Measurements from ENCODE around the gene ZFAND4. TPM values are rescaled to one million over a fixed set of nuclear protein-coding genes. Genes with fewer than 3 reads are reported as not detected.
"Not testable (repeated sequence)": the region's sequence is repeated elsewhere in the genome, so short reads cannot be mapped to it uniquely, and the experiment has no call there.

The ZFAND4 gene
- 10 to 100 TPM; 30.4 to 34.5 TPM for total RNA-seq
- polyA plus RNA-seq (2013, experiment 1 of 2) = 18.1 TPM
- 24.6 TPM for polyA plus RNA-seq (2013, experiment 2 of 2)
- total RNA-seq = 10.6 to 48.2 (median 28.5) reads per million in 172 experiments

DNA sequence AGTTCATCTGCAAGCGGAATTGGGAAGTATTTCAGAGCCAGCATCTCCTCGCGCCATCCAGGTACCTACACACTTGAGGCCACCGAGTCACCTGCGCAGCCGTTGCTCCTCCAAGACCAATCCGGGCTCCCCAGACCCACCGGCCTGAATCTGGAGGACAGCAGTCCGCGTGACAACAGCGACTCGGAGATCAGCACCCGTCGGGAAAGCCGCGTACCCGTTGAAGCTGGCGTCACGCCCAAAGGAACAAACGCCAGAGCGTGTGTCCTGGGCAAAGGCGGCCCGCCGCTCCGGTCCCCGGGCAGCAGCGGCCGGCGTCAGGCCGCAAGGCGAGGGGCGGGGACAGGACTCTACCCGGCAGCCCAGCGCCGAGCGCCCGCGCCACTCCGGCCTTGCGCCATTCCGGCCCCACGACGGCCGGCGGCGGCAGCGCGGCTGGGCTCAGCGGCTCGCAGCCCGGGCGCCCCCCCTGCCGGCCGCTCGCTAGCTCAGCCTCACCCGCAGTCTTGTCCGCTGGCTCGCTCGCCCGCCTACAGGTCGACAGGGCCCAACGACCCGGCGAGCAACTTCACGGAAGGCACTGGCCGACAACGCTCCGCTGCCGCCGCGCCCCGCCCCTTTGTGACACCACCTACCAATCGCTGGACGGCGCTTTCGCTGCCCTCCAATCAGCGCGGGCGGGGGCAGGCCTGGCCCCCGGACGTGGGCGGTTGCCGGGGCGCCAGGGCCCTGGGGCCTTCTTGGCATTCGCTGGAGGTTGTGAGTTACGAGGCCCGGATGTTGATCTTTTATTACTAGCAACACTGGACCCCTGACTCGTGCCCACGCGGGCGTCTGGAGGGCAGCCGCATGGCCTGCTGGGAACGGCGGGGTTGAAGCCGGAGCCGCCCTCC, at the start of gene ZFAND4:
ZFAND4 (minus strand) TSS at position 592 of the 893 bp plus-strand sequence. CDS start 9,047 bp downstream, outside the sequence.
- ChIA-PET CTCF (interaction anchor here (0.9 to 1.9 kb wide), 3 partner anchors 9 to 208 kb away, joined by 3 to 7 read pairs (median 5); no protein-coding TSS in a partner anchor), POLR2A (interaction anchor here (0.9 to 1.5 kb wide), 7 partner anchors 10 to 207 kb away, joined by 3 to 15 read pairs (median 6); partner anchors contain the start of gene WASHC2C)
- intact Hi-C loops (cut with DNase I, micrococcal nuclease) = loop anchor here (2.0 to 10.0 kb wide), 5 partner anchors 55 to 428 kb away; partner anchors contain the start of gene WASHC2C (in 1 of the 2)
- Mint-ChIP-seq H3K4me3 (peak within 1 kb of the TSS; percentile 94), H3K27me3 (no peaks in the 10 kb centered on the region), H3K27ac (peak within 1 kb of the TSS; percentile 87), H3K36me3 (ENCODE audit: low read depth) (peaks cover 8% of the 10 kb centered on the region), H3K4me1 (ENCODE audit: low read depth) (peaks cover 42% of the 10 kb centered on the region), H3K9me3 (no peaks in the 10 kb centered on the region)
- Histone ChIP-seq H3K36me3 (ENCODE audit: insufficient read depth, low read length) (no peaks in the 10 kb centered on the region), H3K27ac (ENCODE audit: low read depth in 1 of 2, low read length in 2 of 2) (peak within 1 kb of the TSS; percentile 64 to 81), H3K9me3 (ENCODE audit: control insufficient read depth in 1 of 2, insufficient read depth in 1 of 2, low read length in 2 of 2) (no peaks in the 10 kb centered on the region), H3K4me3 (ENCODE audit: low read length) (peak within 1 kb of the TSS; percentile 86), H3K27me3 (ENCODE audit: control insufficient read depth in 1 of 2, insufficient read depth in 2 of 2, low read length in 2 of 2) (no peaks in the 10 kb centered on the region), H3K4me1 (ENCODE audit: insufficient read depth, low read length) (peaks cover 12% of the 10 kb centered on the region)
- DNase-seq (peak; percentile 87 to 98 (median 93)), ATAC-seq (ENCODE audit: poor library complexity) (peak; percentile 98)
- TF ChIP-seq, protein P1, sequence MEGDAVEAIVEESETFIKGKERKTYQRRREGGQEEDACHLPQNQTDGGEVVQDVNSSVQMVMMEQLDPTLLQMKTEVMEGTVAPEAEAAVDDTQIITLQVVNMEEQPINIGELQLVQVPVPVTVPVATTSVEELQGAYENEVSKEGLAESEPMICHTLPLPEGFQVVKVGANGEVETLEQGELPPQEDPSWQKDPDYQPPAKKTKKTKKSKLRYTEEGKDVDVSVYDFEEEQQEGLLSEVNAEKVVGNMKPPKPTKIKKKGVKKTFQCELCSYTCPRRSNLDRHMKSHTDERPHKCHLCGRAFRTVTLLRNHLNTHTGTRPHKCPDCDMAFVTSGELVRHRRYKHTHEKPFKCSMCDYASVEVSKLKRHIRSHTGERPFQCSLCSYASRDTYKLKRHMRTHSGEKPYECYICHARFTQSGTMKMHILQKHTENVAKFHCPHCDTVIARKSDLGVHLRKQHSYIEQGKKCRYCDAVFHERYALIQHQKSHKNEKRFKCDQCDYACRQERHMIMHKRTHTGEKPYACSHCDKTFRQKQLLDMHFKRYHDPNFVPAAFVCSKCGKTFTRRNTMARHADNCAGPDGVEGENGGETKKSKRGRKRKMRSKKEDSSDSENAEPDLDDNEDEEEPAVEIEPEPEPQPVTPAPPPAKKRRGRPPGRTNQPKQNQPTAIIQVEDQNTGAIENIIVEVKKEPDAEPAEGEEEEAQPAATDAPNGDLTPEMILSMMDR (IDR thresholded peaks at IDR 0.05) = no peak

DNA sequence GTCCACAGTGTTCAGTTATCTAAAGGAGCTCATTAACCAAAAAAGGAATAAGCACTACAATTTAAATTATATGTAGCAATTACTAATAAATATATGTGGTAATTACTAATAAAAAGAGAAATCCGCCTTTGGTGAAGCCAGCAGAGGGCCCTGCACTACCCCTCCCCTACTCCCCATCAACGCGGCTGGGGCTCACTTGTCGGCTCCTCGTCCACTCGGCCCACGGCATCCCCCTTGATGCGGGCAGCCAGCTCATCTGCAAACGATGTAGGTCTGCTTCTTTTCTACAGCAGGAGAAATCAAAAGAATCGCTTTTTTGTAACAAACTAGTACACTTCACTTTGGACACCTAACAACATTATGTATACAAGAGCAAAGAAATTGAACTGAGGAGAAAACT, 48.9 kb upstream of the ZFAND4 start:
- H3K27me3 ChIP-seq (ENCODE audit: control insufficient read depth in 1 of 2, insufficient read depth in 2 of 2, low read length in 2 of 2); H3K4me1 ChIP-seq (ENCODE audit: insufficient read depth, low read length); H3K36me3 ChIP-seq (ENCODE audit: insufficient read depth, low read length); intact Hi-C loops (cut with DNase I, micrococcal nuclease); H3K4me3 Mint-ChIP-seq; H3K27ac Mint-ChIP-seq; H3K27me3 Mint-ChIP-seq; CTCF ChIA-PET; H3K9me3 ChIP-seq (ENCODE audit: control insufficient read depth in 1 of 2, insufficient read depth in 1 of 2, low read length in 2 of 2); H3K9me3 Mint-ChIP-seq; POLR2A ChIA-PET; H3K4me1 Mint-ChIP-seq (ENCODE audit: low read depth); DNase-seq; H3K4me3 ChIP-seq (ENCODE audit: low read length); H3K36me3 Mint-ChIP-seq (ENCODE audit: low read depth); ATAC-seq (ENCODE audit: poor library complexity); H3K27ac ChIP-seq (ENCODE audit: low read depth in 1 of 2, low read length in 2 of 2): not testable (repeated sequence)

DNA sequence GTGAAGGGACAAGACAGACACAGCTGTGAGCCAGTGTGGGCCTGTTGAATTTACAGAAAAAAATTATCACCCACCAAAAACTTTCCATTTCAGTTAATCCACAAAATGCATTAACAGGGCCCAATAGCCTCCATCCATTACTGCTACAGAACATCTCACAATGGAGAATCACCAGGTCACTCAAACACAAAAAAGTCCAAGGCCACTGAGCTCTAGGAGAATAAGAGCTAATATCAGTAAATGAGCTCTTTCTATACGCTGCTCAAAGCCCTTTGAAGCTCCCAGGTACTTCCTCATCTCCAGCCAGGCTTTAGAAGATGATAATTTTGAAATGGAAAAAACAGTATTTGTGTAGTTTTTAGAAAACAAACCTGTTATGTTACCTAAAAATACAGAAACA, 45.1 kb upstream of the ZFAND4 start:
- ATAC-seq (ENCODE audit: poor library complexity); H3K27ac ChIP-seq (ENCODE audit: low read depth in 1 of 2, low read length in 2 of 2); H3K36me3 ChIP-seq (ENCODE audit: insufficient read depth, low read length); H3K9me3 Mint-ChIP-seq; POLR2A ChIA-PET; H3K27me3 Mint-ChIP-seq; H3K4me3 Mint-ChIP-seq; H3K9me3 ChIP-seq (ENCODE audit: control insufficient read depth in 1 of 2, insufficient read depth in 1 of 2, low read length in 2 of 2); CTCF ChIA-PET; H3K4me1 Mint-ChIP-seq (ENCODE audit: low read depth); H3K4me3 ChIP-seq (ENCODE audit: low read length); H3K4me1 ChIP-seq (ENCODE audit: insufficient read depth, low read length); H3K27me3 ChIP-seq (ENCODE audit: control insufficient read depth in 1 of 2, insufficient read depth in 2 of 2, low read length in 2 of 2); DNase-seq; H3K27ac Mint-ChIP-seq; intact Hi-C loops (cut with DNase I, micrococcal nuclease): not testable (repeated sequence)
- peaks cover 20% of the 10 kb centered on the region for H3K36me3 Mint-ChIP-seq (ENCODE audit: low read depth)

DNA sequence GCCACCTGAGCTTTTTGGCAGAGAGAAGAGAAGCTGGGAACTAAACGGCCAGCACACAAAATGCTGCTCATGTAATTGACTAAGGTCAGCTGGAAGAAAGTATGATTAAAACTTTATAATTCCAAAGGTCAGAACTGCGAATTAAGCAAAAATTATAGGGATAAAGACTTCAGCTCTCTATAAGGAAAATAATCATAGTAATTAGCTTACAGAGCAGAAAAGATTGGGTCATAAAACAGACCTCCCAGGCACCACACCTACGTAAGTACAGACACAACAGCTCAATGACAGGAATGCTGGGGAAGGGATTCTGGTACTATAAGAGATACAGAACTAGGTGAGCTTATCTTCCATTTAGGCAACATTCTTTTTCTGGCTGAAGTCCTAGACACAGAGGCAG, 44.5 kb upstream of the ZFAND4 start:
- H3K4me1 ChIP-seq (ENCODE audit: insufficient read depth, low read length); H3K4me3 Mint-ChIP-seq; CTCF ChIA-PET; H3K36me3 ChIP-seq (ENCODE audit: insufficient read depth, low read length); H3K27me3 ChIP-seq (ENCODE audit: control insufficient read depth in 1 of 2, insufficient read depth in 2 of 2, low read length in 2 of 2); H3K4me3 ChIP-seq (ENCODE audit: low read length); H3K27ac ChIP-seq (ENCODE audit: low read depth in 1 of 2, low read length in 2 of 2); POLR2A ChIA-PET; H3K9me3 Mint-ChIP-seq; intact Hi-C loops (cut with DNase I, micrococcal nuclease); H3K27ac Mint-ChIP-seq; DNase-seq; H3K4me1 Mint-ChIP-seq (ENCODE audit: low read depth); H3K27me3 Mint-ChIP-seq; H3K9me3 ChIP-seq (ENCODE audit: control insufficient read depth in 1 of 2, insufficient read depth in 1 of 2, low read length in 2 of 2); ATAC-seq (ENCODE audit: poor library complexity): not testable (repeated sequence)
- peaks cover 20% of the 10 kb centered on the region for H3K36me3 Mint-ChIP-seq (ENCODE audit: low read depth)

DNA sequence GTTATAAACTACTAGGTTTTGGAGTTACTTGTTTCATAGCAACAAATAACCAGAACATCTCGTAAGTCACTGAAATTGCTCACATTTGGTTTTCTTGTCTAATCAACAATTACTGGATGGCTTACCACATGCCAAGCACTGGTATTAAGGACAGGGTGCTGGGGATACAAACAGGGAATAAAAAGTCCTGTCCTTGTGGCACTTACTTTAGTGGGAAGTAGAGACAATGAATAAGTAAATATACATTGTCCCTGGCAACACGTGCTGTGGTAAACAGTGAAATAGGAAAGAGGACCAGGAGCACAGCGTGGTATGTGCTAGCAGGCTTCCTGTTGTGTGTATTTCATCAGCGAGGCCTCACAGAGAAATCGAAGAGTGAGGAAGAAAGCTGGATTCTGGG, 38.7 kb upstream of the ZFAND4 start:
- H3K27ac Mint-ChIP-seq; H3K9me3 Mint-ChIP-seq; H3K4me1 Mint-ChIP-seq (ENCODE audit: low read depth); POLR2A ChIA-PET; CTCF ChIA-PET; ATAC-seq (ENCODE audit: poor library complexity); H3K27me3 Mint-ChIP-seq; intact Hi-C loops (cut with DNase I, micrococcal nuclease); H3K27me3 ChIP-seq (ENCODE audit: control insufficient read depth in 1 of 2, insufficient read depth in 2 of 2, low read length in 2 of 2); H3K9me3 ChIP-seq (ENCODE audit: control insufficient read depth in 1 of 2, insufficient read depth in 1 of 2, low read length in 2 of 2); H3K4me1 ChIP-seq (ENCODE audit: insufficient read depth, low read length); H3K27ac ChIP-seq (ENCODE audit: low read depth in 1 of 2, low read length in 2 of 2); H3K4me3 ChIP-seq (ENCODE audit: low read length); H3K4me3 Mint-ChIP-seq; H3K36me3 ChIP-seq (ENCODE audit: insufficient read depth, low read length); DNase-seq: not testable (repeated sequence)
- peaks cover 20% of the 10 kb centered on the region for H3K36me3 Mint-ChIP-seq (ENCODE audit: low read depth)

DNA sequence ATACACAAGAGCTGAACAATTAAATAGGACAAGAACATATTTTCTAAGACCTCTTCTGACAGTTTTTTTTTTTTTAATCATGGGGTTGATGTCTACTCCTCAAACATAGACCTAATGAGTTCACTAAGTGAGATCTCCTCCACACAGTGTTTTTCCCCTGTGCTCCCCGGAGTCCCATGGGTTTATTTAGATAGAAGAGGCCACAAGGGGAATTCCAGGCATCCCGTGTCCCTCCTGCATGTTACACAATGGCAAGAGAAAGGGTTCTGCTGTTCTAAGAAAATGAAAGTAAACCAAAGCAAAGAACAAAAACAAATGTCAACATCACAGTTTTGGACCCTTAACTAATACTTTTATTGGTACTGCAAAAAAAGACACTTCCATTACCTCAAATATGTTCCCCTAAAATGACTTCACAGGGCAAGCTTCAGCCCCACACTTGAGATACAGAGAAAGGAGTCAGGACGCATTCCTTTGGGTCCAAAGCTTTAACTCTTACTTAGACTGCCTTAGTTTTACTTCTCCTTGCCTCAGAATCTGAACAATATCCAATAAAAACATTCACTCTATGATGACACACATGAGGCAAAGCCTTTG, 37.7 kb upstream of the ZFAND4 start:
- CTCF ChIA-PET; ATAC-seq (ENCODE audit: poor library complexity); H3K36me3 ChIP-seq (ENCODE audit: insufficient read depth, low read length); H3K9me3 Mint-ChIP-seq; H3K27ac ChIP-seq (ENCODE audit: low read depth in 1 of 2, low read length in 2 of 2); H3K4me3 ChIP-seq (ENCODE audit: low read length); H3K27me3 ChIP-seq (ENCODE audit: control insufficient read depth in 1 of 2, insufficient read depth in 2 of 2, low read length in 2 of 2); H3K4me3 Mint-ChIP-seq; H3K4me1 Mint-ChIP-seq (ENCODE audit: low read depth); H3K27ac Mint-ChIP-seq; intact Hi-C loops (cut with DNase I, micrococcal nuclease); H3K4me1 ChIP-seq (ENCODE audit: insufficient read depth, low read length); POLR2A ChIA-PET; H3K9me3 ChIP-seq (ENCODE audit: control insufficient read depth in 1 of 2, insufficient read depth in 1 of 2, low read length in 2 of 2); H3K27me3 Mint-ChIP-seq; DNase-seq: not testable (repeated sequence)
- H3K36me3 Mint-ChIP-seq (ENCODE audit: low read depth) = peaks cover 16% of the 10 kb centered on the region

Data from CD4-positive, alpha-beta T cell (primary cell).